GM18861 (cell line): ENCODE data around the gene RHNO1.

Experiments used
- ATAC-seq: cut with Tn5 transposase; IDR thresholded peaks from one replicate; pipeline ENCODE4 v1.9.1; 2021; ENCODE audit not compliant: unreplicated experiment

RHNO1 gene

DNA sequence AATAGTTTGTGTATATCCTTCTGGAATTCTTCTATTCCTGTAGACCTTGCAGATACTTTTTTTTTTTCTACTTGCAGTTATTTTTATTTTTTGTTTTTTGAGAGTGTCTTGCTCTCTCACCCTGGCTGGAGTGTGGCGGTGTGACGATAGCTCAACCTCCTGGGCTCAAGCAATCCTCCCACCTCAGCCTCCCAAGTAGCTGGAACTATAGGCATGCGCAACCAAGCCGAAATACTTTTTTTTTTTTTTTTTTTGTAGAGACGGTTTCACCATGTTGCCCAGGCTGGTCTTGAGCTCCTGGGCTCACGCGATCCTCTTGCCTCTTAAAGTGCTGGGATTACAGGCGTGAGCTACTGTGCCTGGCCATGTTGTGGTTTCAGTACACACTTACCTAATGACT is 23.6 kb downstream of the RHNO1 start:
- ATAC-seq: no peak

DNA sequence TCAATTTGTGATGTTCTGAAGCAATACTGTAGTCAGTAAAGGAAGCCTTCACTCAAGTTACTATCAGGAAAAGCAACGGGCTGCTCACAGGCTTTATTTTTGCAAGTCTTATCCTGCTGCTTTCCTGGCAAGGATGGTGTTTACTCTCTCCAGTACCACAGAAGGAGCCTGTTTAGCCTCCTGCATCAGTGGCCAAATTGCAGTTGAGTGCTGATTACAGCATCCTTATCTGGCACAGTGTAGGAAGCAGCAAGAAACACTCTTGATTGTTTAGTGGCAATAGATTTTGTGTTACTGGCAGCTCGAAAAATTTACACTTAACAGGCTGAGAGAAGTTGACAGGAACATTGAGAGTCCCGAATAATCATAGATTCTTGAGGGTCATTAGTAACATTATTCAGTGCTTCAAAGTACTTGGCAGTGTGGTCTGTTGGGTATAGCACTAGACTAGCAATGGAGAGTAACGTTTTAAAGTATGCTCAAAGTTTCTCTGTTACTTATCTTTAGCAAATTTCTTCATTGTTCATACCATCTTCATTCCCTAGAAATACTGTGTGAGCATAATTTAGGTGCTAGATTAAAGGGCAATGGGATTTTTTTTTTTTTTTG is 25.4 kb downstream of the RHNO1 start:
- no peak for ATAC-seq

DNA sequence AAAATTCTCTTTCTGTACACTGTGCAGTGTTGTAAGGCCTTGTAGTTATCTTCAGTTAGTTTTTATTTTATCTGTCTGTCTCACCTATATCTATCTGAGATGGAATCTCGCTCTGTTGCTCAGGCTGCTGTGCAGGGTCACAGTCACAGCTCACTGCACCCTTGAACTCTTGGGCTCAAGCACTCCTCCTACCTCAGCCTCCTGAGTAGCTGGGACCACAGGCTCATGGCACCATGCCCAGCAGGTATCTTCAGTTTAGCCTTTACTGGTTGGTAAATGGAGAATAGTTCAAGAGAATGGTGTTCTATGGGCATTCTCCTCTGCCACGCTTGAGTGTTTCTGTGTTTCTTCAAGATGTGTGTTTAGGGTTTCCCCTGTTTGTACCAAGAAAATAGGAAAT is 27.2 kb downstream of the RHNO1 start:
- ATAC-seq: no peak

DNA sequence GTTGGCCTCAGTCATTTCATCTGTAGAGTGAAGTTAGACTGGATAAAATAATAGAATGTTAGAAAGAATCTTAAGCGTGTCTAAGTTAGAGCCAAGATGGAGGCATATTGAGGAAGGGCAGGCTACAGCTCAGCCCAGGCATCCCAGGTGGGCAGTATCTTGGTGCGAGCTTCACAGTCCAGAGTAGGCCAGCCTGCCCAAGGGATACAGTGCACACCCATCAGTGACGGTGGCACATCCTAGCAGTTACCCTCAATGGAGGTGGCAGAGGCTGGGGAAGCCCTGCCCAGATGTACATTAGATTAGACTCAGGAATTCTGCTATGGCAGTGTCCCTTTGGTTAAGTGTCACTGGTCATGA is 35.2 kb downstream of the RHNO1 start:
- no peak for ATAC-seq

DNA sequence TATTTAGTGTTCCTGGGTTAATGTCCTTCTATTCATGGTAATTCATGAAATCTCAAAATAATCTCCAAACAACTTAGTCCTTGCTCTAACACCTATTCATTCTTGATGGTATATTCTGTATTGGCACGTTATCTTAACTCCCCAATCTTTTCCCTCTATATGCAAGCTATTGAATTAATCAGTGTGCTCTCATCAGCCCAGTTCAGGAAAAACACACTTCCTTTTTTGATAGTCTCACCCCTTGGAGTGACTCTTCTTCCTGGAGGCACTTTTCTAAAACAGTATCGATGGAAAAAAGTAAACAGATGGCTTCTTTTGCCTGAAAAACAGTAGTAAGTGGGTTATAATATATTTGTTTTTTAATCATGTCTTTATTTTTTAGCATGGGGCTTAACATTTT is 42.2 kb downstream of the RHNO1 start:
- no peak for ATAC-seq

DNA sequence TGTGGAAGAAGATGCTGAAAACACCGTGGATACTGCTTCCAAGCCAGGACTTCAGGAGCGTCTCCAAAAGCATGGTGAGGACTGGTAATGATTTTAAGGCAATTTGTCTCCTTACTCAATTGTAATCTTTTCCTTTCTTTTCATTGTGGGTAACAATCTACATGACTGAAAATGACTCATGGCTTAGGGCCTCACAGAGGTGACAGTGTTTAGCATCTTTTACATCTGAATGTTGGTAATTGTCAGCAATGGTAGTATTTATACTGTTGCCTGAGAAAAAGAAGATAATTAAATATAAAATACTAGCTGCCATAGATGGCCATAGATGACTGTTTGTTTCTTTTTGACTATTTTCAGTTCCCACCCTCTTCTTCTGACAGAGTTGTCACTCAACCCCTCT is 45.3 kb downstream of the RHNO1 start:
- no peak for ATAC-seq

DNA sequence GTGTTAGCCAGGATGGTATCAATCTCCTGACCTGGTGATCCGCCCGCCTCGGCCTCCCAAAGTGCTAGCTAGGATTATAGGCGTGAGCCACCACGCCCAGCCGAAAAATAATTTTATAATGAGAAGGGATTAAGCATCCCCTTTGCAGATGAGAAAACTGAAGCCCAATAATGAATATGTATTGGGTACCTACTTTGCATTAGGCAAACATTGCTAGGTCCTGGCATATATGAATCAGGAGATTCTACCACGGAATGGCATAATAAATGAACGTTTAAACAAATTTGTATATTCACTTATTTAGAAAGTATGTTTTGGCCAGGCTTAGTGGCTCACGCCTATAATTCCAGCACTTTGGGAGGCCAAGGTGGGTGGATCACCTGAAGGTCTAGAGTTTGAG is 46.0 kb downstream of the RHNO1 start:
- no peak for ATAC-seq

DNA sequence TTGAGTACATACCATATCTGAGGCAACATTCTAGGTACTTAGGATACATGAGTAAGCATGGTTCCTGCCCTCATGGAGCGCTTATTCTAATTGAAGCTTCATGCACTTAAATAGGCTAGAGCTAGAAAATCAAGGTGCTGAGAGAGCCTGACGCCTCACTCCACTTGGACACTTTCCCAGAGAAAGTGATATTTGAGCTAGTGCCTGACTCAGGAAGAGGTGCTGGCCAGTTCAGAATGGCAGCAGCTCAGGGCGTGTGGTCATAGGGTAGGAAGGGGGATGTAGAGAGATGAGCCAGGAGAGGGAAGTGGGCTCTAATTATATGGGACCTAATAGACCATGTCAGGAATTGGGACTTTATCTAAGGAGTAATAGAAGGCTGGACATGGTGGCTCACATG is 47.0 kb downstream of the RHNO1 start:
- ATAC-seq: no peak

DNA sequence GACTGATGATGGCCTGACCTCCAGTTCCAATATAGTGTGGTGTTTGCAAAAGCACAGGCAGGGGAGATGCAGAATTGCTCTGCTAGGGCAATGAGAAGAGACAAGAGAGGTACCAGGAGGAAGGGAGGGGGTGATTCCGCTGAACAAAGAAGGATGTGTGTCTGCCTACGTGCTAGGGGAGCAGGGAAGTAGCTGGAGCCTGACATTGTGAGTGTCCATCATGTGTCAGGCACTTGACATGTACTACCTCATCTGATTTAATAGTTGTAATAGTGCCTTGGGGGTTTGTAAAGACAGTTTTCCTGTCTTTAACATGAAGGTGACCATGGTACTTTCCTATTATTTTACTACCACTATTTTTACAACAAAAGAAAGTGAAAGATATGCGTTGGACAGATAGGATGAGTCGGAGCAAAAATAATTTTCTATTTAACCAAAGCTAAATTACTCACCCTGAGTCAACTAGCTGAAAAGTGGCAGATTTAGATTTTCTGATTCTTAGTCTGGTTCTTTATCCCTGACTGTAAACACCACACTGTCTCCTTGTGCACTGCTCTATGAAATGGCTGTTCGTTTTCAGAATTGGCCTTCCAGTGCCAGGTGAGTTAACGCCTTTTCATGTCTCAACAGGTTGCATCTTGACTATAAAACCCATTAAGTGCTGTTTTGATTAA is 48.4 kb downstream of the RHNO1 start:
- no peak for ATAC-seq

DNA sequence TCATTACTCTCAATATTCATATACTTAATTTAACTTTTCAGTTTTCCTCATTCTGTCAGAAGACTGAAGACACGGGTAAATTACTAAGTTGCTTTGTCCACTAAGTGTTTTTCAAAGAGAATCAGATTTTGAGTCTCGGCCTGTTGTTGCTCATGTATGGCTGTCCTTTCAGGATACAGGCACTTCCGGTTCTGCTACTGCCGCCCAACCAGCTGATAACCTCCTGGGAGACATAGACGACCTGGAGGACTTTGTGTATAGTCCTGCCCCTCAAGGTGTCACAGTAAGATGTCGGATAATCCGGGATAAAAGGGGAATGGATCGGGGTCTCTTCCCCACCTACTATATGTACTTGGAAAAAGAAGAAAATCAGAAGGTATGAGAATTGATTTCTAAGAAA is 53.8 kb downstream of the RHNO1 start:
- ATAC-seq: no peak

DNA sequence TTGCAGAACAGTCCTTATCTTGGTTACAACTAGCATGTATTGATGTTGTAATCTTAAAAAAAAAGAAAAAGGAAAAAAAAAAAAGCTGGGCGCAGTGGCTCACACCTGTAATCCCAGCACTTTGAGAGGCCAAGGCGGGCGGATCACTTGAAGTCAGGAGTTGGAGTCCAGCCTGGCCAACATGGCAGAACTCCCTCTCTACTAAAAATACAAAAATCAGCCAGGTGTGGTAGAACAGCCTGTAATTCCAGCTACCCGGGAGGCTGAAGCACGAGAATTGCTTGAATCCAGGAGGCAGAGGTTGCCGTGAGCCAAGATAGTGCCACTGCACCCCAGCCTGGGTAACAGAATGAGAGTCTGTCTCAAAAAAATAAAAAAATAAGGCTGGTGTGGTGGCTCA is 56.6 kb downstream of the RHNO1 start:
- ATAC-seq: no peak

DNA sequence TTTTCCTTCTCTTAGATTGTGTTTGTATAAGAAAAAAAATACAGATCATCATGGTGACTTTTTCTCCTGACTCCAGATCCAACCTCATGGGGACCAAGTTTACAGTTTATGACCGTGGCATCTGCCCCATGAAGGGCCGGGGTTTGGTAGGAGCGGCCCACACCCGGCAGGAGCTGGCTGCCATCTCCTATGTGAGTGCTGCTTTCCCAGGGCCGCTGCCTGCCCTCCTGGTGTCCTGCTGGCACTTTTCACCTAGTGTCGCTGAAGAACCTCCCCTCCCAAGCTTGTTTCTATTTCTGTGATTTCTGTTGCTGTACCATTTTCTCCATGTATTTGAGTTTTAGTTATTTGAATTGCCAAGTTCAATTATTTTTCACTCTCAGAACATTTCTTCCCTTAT is 57.3 kb downstream of the RHNO1 start:
- no peak for ATAC-seq

DNA sequence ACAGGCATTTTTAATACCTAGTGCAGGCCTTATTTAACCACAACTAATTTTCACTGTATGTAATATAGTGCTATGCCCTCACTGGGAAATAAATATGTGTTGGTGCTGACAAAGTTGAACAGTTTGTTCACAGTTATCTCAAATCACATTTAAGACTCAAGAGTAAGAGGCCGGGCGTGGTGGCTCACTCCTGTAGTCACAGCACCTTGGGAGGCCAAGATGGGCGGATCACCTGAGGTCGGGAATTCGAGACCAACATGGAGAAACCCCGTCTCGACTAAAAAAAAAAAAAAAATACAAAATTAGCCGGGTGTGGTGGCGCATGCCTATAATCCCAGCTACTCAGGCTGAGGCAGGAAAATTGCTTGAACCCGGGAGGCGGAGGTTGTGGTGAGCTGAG is 59.3 kb downstream of the RHNO1 start:
- ATAC-seq: no peak

DNA sequence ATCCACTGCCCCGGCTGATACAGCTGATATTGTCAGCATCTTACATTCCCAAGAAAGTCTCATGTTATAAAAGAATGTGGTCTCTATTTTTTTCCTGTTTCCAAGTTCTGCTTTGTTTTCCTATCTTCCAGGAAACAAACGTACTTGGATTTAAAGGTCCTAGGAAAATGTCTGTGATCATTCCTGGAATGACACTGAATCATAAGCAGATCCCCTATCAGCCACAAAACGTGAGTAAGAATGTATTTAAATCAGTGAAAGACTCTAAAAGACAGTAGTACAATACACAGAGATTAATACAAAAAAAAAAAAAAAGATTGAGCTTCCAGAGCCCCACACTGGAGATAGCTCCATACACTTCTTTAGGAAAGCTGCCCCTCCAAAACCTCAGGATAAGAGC is 60.5 kb downstream of the RHNO1 start:
- ATAC-seq: no peak
